A673 (cell line): ENCODE data around the gene VARS1.
"Not testable (repeated sequence)": the region's sequence is repeated elsewhere in the genome, so short reads cannot be mapped to it uniquely, and the experiment has no call there.

Experiments used
- EZH2 ChIP-seq: fragments of 200-600 bp; sonication (generic); IDR thresholded peaks from 2 replicates; pipeline ENCODE4 v1.6.1; 2017; ENCODE audit warnings: borderline replicate concordance, low read depth, mild to moderate bottlenecking, mixed read lengths, antibody characterized with exemption, low read length; ENCODE audit not compliant: poor library complexity, severe bottlenecking
- TF ChIP-seq, protein P1 (sequence below): fragments of 300-800, 200-600 bp; sonication (generic); conservative IDR thresholded peaks from 2 replicates; pipeline ENCODE4 v1.5.1; 2017; ENCODE audit warnings: low read depth, mild to moderate bottlenecking, antibody characterized with exemption, low read length, moderate library complexity, mixed read lengths

DNA sequence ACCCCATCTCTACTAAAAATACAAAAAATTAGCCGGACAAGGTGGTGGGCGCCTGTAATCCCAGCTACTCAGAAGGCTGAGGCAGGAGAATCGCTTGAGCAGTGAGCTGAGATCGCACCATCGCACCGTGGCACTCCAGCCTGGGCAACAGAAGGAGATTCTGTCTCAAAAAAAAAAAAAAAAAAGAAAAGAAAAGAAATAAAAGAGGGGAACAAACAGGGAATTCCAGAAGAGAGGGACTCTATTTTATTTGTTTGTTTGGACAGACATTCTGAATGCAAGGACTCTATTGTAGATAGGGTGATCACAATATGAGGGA, 1.7 kb downstream of the VARS1 start:
- TF ChIP-seq, protein P1, sequence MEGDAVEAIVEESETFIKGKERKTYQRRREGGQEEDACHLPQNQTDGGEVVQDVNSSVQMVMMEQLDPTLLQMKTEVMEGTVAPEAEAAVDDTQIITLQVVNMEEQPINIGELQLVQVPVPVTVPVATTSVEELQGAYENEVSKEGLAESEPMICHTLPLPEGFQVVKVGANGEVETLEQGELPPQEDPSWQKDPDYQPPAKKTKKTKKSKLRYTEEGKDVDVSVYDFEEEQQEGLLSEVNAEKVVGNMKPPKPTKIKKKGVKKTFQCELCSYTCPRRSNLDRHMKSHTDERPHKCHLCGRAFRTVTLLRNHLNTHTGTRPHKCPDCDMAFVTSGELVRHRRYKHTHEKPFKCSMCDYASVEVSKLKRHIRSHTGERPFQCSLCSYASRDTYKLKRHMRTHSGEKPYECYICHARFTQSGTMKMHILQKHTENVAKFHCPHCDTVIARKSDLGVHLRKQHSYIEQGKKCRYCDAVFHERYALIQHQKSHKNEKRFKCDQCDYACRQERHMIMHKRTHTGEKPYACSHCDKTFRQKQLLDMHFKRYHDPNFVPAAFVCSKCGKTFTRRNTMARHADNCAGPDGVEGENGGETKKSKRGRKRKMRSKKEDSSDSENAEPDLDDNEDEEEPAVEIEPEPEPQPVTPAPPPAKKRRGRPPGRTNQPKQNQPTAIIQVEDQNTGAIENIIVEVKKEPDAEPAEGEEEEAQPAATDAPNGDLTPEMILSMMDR = not testable (repeated sequence)
- not testable (repeated sequence) for TF ChIP-seq EZH2
